Nephron (organoid): ENCODE measurements around the gene PRSS33.

Experiments
- H3K27ac Mint-ChIP-seq, 3 experiments: 2 replicates each; pipeline ENCODE4 v1.8.0; 2020; ENCODE audit warnings: mixed read lengths in 3 of 3, mild to moderate bottlenecking in 2 of 3, moderate library complexity in 1 of 3
- H3K27me3 Mint-ChIP-seq: 2 replicates; pipeline ENCODE4 v1.8.0; 2021; ENCODE audit warnings: low read depth, mild to moderate bottlenecking, moderate library complexity, mixed read lengths
- H3K36me3 Mint-ChIP-seq: 2 replicates; pipeline ENCODE4 v1.8.0; 2020; ENCODE audit warnings: low read depth, mixed read lengths
- H3K4me1 Mint-ChIP-seq: 2 replicates; pipeline ENCODE4 v1.8.0; 2020; ENCODE audit warnings: mixed read lengths
- H3K4me3 Mint-ChIP-seq, 3 experiments: 2 replicates each; pipeline ENCODE4 v1.8.0; 2020; ENCODE audit warnings: mild to moderate bottlenecking in 3 of 3, mixed read lengths in 3 of 3, moderate library complexity in 2 of 3
- H3K9me3 Mint-ChIP-seq: 2 replicates; pipeline ENCODE4 v1.8.0; 2020; ENCODE audit warnings: mixed read lengths
- CTCF ChIP-seq, 3 experiments: fragments of 200-600 bp; sonication (generic); IDR thresholded peaks; one replicate each; pipeline ENCODE4 v1.5.0; 2021; ENCODE audit warnings: antibody characterized with exemption in 3 of 3; ENCODE audit not compliant: unreplicated experiment in 3 of 3

PRSS33 gene

GRCh38 chr16:2819939-2820835, 32.8 kb upstream of the PRSS33 start:
- H3K27me3 Mint-ChIP-seq, result peaks cover 4% of the 10 kb centered on the region
- H3K9me3 Mint-ChIP-seq, result no peaks in the 10 kb centered on the region
- H3K4me3 Mint-ChIP-seq, result no peak overlapping the region
- no peak overlapping the region for H3K27ac Mint-ChIP-seq
- no peak for TF ChIP-seq CTCF (IDR thresholded peaks at IDR 0.05; ENCODE audit: unreplicated experiment in 3 of 3)
- no peaks in the 10 kb centered on the region for H3K36me3 Mint-ChIP-seq
- no peaks in the 10 kb centered on the region for H3K4me1 Mint-ChIP-seq

GRCh38 chr16:2819179-2819938, 32.0 kb upstream of the PRSS33 start:
- Mint-ChIP-seq H3K9me3 (no peaks in the 10 kb centered on the region), H3K36me3 (no peaks in the 10 kb centered on the region), H3K4me1 (no peaks in the 10 kb centered on the region), H3K4me3 (no peak overlapping the region), H3K27me3 (peaks cover 4% of the 10 kb centered on the region), H3K27ac (no peak overlapping the region)
- no peak for TF ChIP-seq CTCF (IDR thresholded peaks at IDR 0.05; ENCODE audit: unreplicated experiment in 3 of 3)

- Mint-ChIP-seq H3K9me3 (no peaks in the 10 kb centered on the region), H3K4me3 (no peak overlapping the region), H3K4me1 (no peaks in the 10 kb centered on the region), H3K27me3 (peaks cover 4% of the 10 kb centered on the region), H3K27ac (no peak overlapping the region), H3K36me3 (no peaks in the 10 kb centered on the region)
- TF ChIP-seq CTCF (IDR thresholded peaks at IDR 0.05; ENCODE audit: unreplicated experiment in 3 of 3), result no peak
Measured at GRCh38 chr16:2818272-2818876, 31.0 kb upstream of the PRSS33 start.

GRCh38 chr16:2817340-2818271, 30.2 kb upstream of the PRSS33 start:
- peaks cover 4% of the 10 kb centered on the region for H3K27me3 Mint-ChIP-seq
- TF ChIP-seq CTCF (IDR thresholded peaks at IDR 0.05; ENCODE audit: unreplicated experiment in 3 of 3), result no peak
- no peaks in the 10 kb centered on the region for H3K4me1 Mint-ChIP-seq
- no peak overlapping the region for H3K27ac Mint-ChIP-seq
- H3K36me3 Mint-ChIP-seq, result no peaks in the 10 kb centered on the region
- no peak overlapping the region for H3K4me3 Mint-ChIP-seq
- H3K9me3 Mint-ChIP-seq, result no peaks in the 10 kb centered on the region

- no peak for TF ChIP-seq CTCF (IDR thresholded peaks at IDR 0.05; ENCODE audit: unreplicated experiment in 3 of 3)
- Mint-ChIP-seq H3K27me3 (peaks cover 4% of the 10 kb centered on the region), H3K9me3 (no peaks in the 10 kb centered on the region), H3K27ac (no peak within 1 kb of the TSS), H3K36me3 (no peaks in the 10 kb centered on the region), H3K4me1 (no peaks in the 10 kb centered on the region), H3K4me3 (no peak within 1 kb of the TSS)
Measured at GRCh38 chr16:2816751-2817339, 29.5 kb upstream of the PRSS33 start, which contains the start of gene PRSS21. Gene PRSS21 (plus strand): TSS chr16:2817237. CDS start chr16:2817269, 32 bp downstream.
